Spinal cord (tissue), 10 donors: ENCODE results near the gene DENND6B. TPM values are rescaled to one million over a fixed set of nuclear protein-coding genes. Genes with fewer than 3 reads are reported as not detected.
A peak's percentile ranks its signal among the peaks of the same experiment; 100 is the strongest.
"Not testable (repeated sequence)": the region's sequence is repeated elsewhere in the genome, so short reads cannot be mapped to it uniquely, and the experiment has no call there.

ENCODE experiments used
- DNase-seq, 6 donors: peaks; one replicate each; pipeline versions ENCODE4 v3.0.0 to v3.0.0-alpha.2; 2013 to 2015; ENCODE audit warnings: low spot score in 6 of 6, low read depth in 4 of 6
- H3K27ac ChIP-seq: one replicate; pipeline ENCODE4 v1.5.1; 2013; ENCODE audit warnings: low read depth, low read length, control low read depth
- H3K27me3 ChIP-seq: one replicate; pipeline ENCODE4 v1.6.1; 2013; ENCODE audit warnings: low read length; ENCODE audit not compliant: control insufficient read depth, insufficient read depth
- H3K36me3 ChIP-seq: one replicate; pipeline ENCODE4 v1.6.1; 2013; ENCODE audit warnings: low read length; ENCODE audit not compliant: control insufficient read depth, insufficient read depth
- H3K4me1 ChIP-seq: one replicate; pipeline ENCODE4 v1.6.1; 2013; ENCODE audit warnings: low read length; ENCODE audit not compliant: control insufficient read depth, insufficient read depth
- H3K4me3 ChIP-seq: one replicate; pipeline ENCODE4 v1.5.1; 2013; ENCODE audit warnings: low read depth, low read length, control low read depth
- H3K9me3 ChIP-seq: one replicate; pipeline ENCODE4 v1.6.1; 2013; ENCODE audit warnings: low read length; ENCODE audit not compliant: control insufficient read depth, insufficient read depth
- WGBS: methylation state at CpG from one replicate; pipeline ENCODE4 v1.1.5; 2013; ENCODE audit warnings: missing lambda C conversion rate; ENCODE audit not compliant: insufficient coverage; 5-methylcytosine and 5-hydroxymethylcytosine counted together
- polyA plus RNA-seq, 2 donors: library from polyadenylated mRNA; unstranded; fragments of 120-200 nt; gene quantifications; one replicate each; pipeline ENCODE4 v1.2.1, GENCODE V29; 2013; ENCODE audit not compliant: insufficient read length in 2 of 2
- total RNA-seq, 2 donors: library from RNA; depleted of rRNA in 1 of 2; stranded (reverse); fragments of 120-200 nt in 1 of 2; fragments of >200 nt in 1 of 2; gene quantifications; one replicate each; pipeline versions ENCODE4 v1.2.3 to v1.2.4, GENCODE V29; 2013 to 2014
- donor health status: healthy.

The DENND6B gene
- total and polyA plus RNA-seq, 4 donors: 9.1 to 45.7 (median 27.0) TPM

DNA sequence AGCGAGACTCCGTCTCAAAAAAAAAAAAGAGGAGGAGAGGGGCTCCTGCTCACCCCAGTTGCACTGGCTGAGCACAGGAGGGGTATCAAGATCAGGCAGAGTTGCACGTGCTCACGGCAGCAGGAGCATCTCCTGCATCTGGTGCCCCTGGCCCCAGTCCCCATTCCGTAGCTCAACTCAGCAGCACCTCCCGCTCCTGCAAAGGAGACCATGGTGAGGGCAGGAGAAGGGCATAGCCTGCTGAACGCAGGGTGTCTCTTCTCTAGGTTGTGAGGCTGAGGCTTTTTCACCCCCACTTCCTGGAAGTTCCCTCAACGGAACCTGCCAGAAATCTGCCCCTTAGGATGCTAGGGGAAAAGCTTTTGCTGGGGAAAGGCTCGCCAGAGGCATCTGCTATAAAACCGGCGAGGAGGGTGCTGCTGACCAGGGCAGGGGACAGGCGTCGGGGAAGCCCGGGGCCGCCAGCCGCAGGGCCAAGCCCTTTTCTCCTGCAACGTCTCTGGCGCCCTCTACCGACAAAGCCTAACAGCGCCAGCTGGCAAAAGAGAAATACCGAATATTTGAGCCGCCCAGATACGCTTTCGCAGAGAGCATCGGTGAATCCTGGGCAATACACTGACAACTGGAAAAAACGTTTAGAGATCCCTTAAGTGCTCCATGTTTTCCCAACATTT is 15.3 kb upstream of the DENND6B start:
- Histone ChIP-seq H3K4me1 (peaks cover 21% of the 10 kb centered on the region), H3K9me3 (no peaks in the 10 kb centered on the region), H3K27ac (peak overlapping the region; percentile 52), H3K36me3 (peaks cover 27% of the 10 kb centered on the region), H3K4me3 (peak overlapping the region; percentile 55), H3K27me3 (no peaks in the 10 kb centered on the region)
- WGBS: 4% methylated on average over 22 of the region's 26 CpGs
- peak; percentile 53 to 96 (median 80) for DNase-seq

GRCh38 chr22:50339945-50340879 is 13.4 kb upstream of the DENND6B start:
- Histone ChIP-seq H3K4me3 (no peak overlapping the region), H3K9me3 (no peaks in the 10 kb centered on the region), H3K36me3 (peaks cover 21% of the 10 kb centered on the region), H3K4me1 (peaks cover 9% of the 10 kb centered on the region), H3K27ac (no peak overlapping the region), H3K27me3 (no peaks in the 10 kb centered on the region)
- no peak for DNase-seq
- 72% methylated on average over 10 of the region's 12 CpGs for WGBS

DNA sequence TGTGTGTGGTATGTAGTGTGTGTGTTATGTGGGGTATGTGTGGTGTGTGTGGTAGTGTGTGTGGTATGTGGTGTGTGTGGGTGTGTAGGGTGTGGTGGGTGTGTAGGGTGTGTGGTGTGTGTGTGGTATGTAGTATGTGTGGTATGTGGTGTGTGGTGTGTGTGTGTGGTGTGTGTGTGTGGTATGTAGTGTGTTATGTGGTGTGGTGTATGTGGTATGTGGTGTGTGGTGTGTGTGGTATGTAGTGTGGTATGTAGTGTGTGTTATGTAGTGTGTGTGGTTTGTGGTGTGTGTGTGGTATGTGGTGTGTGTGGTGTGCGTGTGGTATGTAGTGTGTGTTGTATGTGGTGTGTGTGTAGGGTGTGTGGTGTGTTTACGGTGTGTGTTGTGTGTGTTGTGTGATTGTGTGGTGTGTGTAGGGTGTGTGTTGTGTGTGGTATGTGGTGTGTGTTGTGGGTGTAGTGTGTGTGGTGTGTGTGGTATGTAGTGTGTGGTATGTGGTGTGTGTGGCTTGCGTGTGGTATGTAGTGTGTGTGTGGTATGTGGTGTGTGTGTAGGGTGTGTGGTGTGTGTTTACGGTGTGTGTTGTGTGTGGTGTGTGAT is 12.1 kb upstream of the DENND6B start:
- Histone ChIP-seq H3K4me3 (no peak overlapping the region), H3K9me3 (no peaks in the 10 kb centered on the region), H3K27me3 (no peaks in the 10 kb centered on the region), H3K4me1 (peaks cover 9% of the 10 kb centered on the region), H3K36me3 (peaks cover 21% of the 10 kb centered on the region), H3K27ac (no peak overlapping the region)
- DNase-seq: no peak
- WGBS: 100% methylated on average over 4 of the region's 4 CpGs

GRCh38 chr22:50338042-50338573 is 11.3 kb upstream of the DENND6B start:
- Histone ChIP-seq H3K4me1 (peaks cover 9% of the 10 kb centered on the region), H3K27me3 (no peaks in the 10 kb centered on the region), H3K27ac (no peak overlapping the region), H3K36me3 (peaks cover 21% of the 10 kb centered on the region), H3K4me3 (no peak overlapping the region), H3K9me3 (no peaks in the 10 kb centered on the region)
- DNase-seq: no peak
- 99% methylated on average over 5 of the region's 5 CpGs for WGBS

DNA sequence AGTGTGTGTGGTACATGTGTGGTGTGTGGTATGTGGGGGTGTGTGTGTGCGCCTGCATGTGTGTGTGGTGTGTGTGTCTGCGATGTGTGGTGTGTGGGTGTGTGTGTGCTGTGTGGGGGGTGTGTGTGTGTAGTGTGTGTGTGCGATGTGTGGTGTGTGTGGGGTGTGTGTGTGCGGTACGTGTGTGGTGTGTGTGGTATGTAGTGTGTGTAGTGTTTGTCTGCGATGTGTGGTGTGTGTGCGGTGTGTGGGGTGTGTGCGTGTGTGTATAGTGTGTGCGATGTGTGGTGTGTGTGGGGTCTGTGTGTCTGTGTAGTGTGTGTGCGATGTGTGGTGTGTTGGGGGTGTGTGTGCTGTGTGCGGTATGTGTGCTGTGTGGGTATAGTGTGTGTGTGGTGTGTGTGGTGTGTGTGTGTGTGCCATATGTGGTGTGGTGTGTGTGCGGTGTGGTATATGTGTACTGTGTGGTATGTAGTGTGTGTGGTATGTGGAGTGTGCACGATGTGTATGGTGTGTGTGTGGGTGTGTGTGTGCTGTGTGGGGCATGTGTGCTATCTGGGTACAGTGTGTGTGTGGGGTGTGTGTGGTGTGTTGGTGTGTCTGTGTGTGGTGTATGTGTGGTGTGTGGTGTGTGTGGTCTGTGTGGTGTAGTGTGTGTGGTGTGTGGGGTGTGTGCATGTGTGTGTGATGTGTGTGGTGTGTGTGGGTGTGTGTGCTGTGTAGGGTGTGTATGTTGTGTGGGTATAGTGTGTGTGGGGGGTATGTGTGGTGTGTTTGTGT is 10.6 kb upstream of the DENND6B start:
- peaks cover 21% of the 10 kb centered on the region for H3K36me3 ChIP-seq
- H3K9me3 ChIP-seq: no peaks in the 10 kb centered on the region

DNA sequence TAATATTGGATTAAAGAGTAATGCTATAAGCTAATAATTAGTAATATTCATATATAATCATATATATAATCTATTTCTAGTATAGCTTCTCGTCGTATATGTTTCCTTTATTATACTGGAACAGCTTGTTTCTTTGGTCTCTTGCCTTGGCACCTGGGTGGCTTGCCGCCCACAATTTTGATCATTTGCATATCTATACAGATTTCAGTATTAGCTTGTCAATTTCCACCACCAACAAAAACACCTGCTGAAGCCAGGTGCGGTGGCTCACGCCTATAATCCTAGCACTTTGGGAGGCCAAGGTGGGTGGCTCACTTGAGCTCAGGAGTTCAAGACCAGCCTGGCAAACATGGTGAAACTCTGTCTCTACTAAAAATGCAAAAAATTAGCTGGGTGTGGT is 7.6 kb upstream of the DENND6B start:
- H3K27ac ChIP-seq, H3K27me3 ChIP-seq, H3K9me3 ChIP-seq, H3K4me1 ChIP-seq, H3K4me3 ChIP-seq, DNase-seq: not testable (repeated sequence)
- WGBS: 96% methylated on average over 3 of the region's 5 CpGs
- peaks cover 19% of the 10 kb centered on the region for H3K36me3 ChIP-seq

More for the DNA sequence above, 10.6 kb upstream of the DENND6B start:
- DNase-seq: no peak
- Histone ChIP-seq H3K4me1 (peaks cover 8% of the 10 kb centered on the region), H3K4me3 (no peak overlapping the region), H3K27ac (no peak overlapping the region), H3K27me3 (no peaks in the 10 kb centered on the region)
- 94% methylated on average over 13 of the region's 13 CpGs for WGBS

GRCh38 chr22:50329236-50329635 is 2.4 kb upstream of the DENND6B start:
- H3K9me3 ChIP-seq: no peaks in the 10 kb centered on the region
- H3K27ac ChIP-seq: no peak overlapping the region
- WGBS: 95% methylated on average over 4 of the region's 6 CpGs
- no peaks in the 10 kb centered on the region for H3K27me3 ChIP-seq
- DNase-seq: no peak
- H3K4me1 ChIP-seq: peaks cover 24% of the 10 kb centered on the region
- no peak overlapping the region for H3K4me3 ChIP-seq
- peaks cover 2% of the 10 kb centered on the region for H3K36me3 ChIP-seq

GRCh38 chr22:50327711-50328019 is 853 bp upstream of the DENND6B start:
- no peak for DNase-seq
- Histone ChIP-seq H3K36me3 (peaks cover 7% of the 10 kb centered on the region), H3K4me3 (peak overlapping the region; percentile 60), H3K27ac (peak overlapping the region; percentile 64), H3K27me3 (no peaks in the 10 kb centered on the region), H3K9me3 (no peaks in the 10 kb centered on the region), H3K4me1 (peaks cover 24% of the 10 kb centered on the region)
- WGBS: 70% methylated on average over 19 of the region's 22 CpGs
